Measurements from ENCODE around the gene ANKRD12. TPM values are rescaled to one million over a fixed set of nuclear protein-coding genes. Genes with fewer than 3 reads are reported as not detected.

ANKRD12 gene
- total and polyA plus RNA-seq, 12 donors: 14.1 to 91.2 (median 36.5) TPM

GRCh38 chr18:9297007-9297393 lies 160.4 kb downstream of the ANKRD12 start:
- no peaks in the 10 kb centered on the region for H3K36me3 ChIP-seq (replicated peaks in 1 of 2)
- intact Hi-C loops (cut with DNase I): no loop called here
- H3K4me1 ChIP-seq (replicated peaks in 1 of 2): no peaks in the 10 kb centered on the region
- H3K27ac ChIP-seq: no peak overlapping the region
- no peaks in the 10 kb centered on the region for H3K27me3 ChIP-seq
- TF ChIP-seq CTCF (IDR thresholded peaks at IDR 0.05) (no peak), POLR2A (IDR thresholded peaks at IDR 0.05) (no peak)
- 95 to 99% (median 97%) methylated on average over 12 to 24 of the region's 24 CpGs; no CpG with 5 or more reads in 1 of the 4 donors for WGBS, 4 donors
- no peak for DNase-seq
- no peak overlapping the region for H3K4me3 ChIP-seq
- H3K9me3 ChIP-seq (replicated peaks in 1 of 3): no peaks in the 10 kb centered on the region

DNA sequence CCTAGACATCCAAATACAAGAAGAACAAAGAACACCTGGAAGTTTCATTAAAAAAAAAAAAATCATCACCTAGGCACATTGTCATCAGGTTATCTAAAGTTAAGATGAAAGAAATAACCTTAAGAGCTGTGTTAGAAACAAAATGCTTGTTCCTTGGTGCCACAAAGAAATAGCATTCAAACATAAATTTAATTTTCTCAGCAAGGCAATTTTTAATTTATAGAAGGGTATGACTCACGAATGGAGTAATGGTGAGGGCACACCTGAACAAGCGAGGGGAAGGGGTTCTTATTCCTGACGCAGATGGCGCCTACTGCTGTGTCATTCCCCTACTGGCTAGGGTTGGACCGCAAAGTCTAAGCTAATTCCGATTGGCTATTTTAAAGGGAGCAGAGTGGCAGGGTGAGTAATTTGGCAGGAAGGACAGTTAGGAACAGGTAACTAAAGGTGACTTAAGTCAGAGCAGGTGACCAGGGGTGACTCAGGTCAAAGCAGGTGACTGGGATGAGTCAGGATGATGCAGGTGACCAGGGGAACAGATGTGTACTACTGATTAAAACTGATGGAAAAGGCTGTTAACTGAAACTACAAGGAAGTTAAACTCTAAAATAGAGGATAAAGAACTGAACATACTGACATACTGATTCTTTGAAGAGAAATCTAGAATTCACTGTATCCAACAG lies 167.9 kb downstream of the ANKRD12 start:
- no peaks in the 10 kb centered on the region for H3K36me3 ChIP-seq (replicated peaks in 1 of 2)
- TF ChIP-seq POLR2A (IDR thresholded peaks at IDR 0.05) (no peak), CTCF (IDR thresholded peaks at IDR 0.05) (no peak)
- intact Hi-C loops (cut with DNase I): no loop called here

DNA sequence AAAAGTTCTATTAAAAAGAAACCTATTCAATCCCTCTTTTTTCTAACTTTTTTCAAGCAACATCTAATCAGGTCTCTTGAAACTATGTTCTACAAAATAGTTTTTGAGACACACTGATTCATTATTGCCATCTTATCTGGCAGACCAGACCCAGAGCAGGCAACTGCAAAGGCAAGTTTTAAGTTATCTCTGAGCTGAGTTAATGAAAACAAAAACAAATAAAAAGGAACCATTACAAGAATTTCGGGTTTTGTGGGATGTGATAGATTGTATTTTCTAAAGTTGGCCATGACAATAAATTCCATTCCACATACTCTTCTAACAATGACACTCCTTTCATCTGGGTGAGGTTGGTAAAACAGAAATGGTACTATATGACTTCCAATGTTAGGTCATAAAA lies 182.8 kb downstream of the ANKRD12 start:
- TF ChIP-seq POLR2A (IDR thresholded peaks at IDR 0.05) (no peak), CTCF (IDR thresholded peaks at IDR 0.05) (no peak)
- DNase-seq: no peak

More for the DNA sequence above, 167.9 kb downstream of the ANKRD12 start:
- Histone ChIP-seq H3K27ac (no peak overlapping the region), H3K9me3 (replicated peaks in 1 of 3) (peaks cover 0 to 8% (median 0%) of the 10 kb centered on the region in 3 donors), H3K4me3 (no peak overlapping the region), H3K27me3 (no peaks in the 10 kb centered on the region), H3K4me1 (replicated peaks in 1 of 2) (no peaks in the 10 kb centered on the region)
- WGBS, 4 donors: 88 to 91% (median 90%) methylated on average over 6 of the region's 6 CpGs
- DNase-seq: no peak

DNA sequence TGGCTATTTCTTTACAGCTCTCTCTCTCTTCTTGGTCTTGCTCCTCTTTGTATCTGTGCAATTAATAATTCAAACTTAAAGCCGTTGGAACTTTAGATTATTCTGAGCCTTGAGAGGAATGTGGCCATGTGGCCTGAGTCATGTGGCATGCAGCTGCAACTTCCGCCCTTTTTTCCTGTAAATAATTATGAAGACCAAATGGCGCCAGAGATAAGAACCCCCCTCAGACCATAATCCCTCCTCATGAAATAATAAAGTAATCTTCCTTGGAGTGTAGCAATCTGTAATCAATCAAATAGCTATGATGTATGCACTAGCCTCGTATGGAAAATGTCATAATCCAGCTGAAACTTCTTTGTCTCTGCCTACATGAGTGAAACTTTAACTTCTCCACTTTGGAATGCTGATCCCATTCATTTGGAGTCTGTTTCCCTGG lies 184.5 kb downstream of the ANKRD12 start:
- Histone ChIP-seq H3K4me1 (replicated peaks in 1 of 2) (no peaks in the 10 kb centered on the region), H3K36me3 (replicated peaks in 1 of 2) (no peaks in the 10 kb centered on the region), H3K9me3 (replicated peaks in 1 of 3) (peaks cover 0 to 6% (median 0%) of the 10 kb centered on the region in 3 donors), H3K27ac (no peak overlapping the region), H3K4me3 (no peak overlapping the region), H3K27me3 (no peaks in the 10 kb centered on the region)
- WGBS, 4 donors: 44 to 69% (median 50%) methylated on average over 4 of the region's 4 CpGs
- DNase-seq: no peak
- intact Hi-C loops (cut with DNase I): loop anchor here in 1 of 2 donors (10.0 kb wide), 1 partner anchor 246 kb away; no protein-coding TSS in a partner anchor
- TF ChIP-seq POLR2A (IDR thresholded peaks at IDR 0.05) (no peak), CTCF (IDR thresholded peaks at IDR 0.05) (no peak)

More for the DNA sequence above, 182.8 kb downstream of the ANKRD12 start:
- no peak overlapping the region for H3K27ac ChIP-seq
- 50 to 70% (median 66%) methylated on average over 1 of the region's 1 CpG for WGBS, 4 donors
- H3K4me3 ChIP-seq: no peak overlapping the region
- intact Hi-C loops (cut with DNase I): no loop called here
- H3K4me1 ChIP-seq (replicated peaks in 1 of 2): no peaks in the 10 kb centered on the region
- H3K9me3 ChIP-seq (replicated peaks in 1 of 3): peaks cover 0 to 6% (median 0%) of the 10 kb centered on the region in 3 donors
- no peaks in the 10 kb centered on the region for H3K36me3 ChIP-seq (replicated peaks in 1 of 2)
- no peaks in the 10 kb centered on the region for H3K27me3 ChIP-seq
